DMS53 treated with DMSO at 0.1 percent for 48 hours (cell line): ENCODE data around the gene DCTPP1.

Source experiments
- DNase-seq: peaks from one replicate; lab custom pipeline; 2025; ENCODE audit not compliant: unreplicated experiment; lab: John Stamatoyannopoulos, UW

The DCTPP1 gene

DNA sequence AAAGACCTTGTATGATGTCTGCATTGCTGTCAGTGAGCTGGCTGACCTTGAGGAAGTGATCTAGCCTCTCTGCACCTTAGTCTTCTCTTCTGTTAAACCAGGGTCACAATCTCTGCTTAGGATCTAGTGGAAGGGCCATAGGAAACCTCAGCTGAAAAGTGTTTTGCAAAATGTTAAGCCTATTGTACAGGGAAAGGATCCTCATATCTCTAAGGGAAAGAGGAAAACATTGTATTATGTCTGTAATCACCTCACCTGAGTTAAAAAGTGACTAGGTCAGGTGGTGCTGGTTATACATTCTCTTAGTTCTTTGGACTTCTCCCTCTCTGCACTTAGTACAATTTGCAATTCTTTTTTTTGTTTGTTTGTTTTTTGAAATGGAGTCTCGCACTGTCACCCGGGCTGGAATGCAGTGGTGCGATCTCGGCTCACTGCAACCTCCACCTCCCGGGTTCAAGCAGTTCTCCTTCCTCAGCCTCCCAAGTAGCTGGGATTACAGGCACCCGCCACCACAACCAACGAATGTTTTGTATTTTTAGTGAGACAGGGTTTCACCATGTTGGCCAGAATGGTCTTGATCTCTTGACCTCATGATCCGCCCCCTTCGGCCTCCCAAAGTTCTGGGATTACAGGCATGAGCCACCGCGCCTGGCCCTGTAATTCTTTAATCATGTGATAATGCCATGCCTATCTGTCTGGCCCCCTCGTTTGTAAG is 17.8 kb upstream of the DCTPP1 start:
- no peak for DNase-seq

DNA sequence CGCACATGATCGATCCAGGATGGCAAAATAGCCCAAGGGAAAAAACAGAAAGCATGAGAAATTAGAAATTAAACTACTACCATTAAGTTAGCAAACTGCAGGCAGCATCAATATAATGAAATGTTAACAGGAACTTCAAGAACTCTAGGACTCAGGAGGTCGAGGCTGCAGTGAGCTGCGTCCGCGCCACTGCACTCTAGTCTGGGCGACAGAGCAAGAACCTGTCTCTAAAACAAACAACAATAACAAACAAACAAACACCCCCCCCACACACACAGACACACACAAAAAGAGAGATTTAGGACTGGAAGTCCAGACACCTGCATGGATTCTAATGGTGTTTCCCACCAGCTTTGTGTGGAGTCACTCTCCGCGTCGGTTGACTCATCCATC is 16.4 kb upstream of the DCTPP1 start:
- DNase-seq, result no peak

DNA sequence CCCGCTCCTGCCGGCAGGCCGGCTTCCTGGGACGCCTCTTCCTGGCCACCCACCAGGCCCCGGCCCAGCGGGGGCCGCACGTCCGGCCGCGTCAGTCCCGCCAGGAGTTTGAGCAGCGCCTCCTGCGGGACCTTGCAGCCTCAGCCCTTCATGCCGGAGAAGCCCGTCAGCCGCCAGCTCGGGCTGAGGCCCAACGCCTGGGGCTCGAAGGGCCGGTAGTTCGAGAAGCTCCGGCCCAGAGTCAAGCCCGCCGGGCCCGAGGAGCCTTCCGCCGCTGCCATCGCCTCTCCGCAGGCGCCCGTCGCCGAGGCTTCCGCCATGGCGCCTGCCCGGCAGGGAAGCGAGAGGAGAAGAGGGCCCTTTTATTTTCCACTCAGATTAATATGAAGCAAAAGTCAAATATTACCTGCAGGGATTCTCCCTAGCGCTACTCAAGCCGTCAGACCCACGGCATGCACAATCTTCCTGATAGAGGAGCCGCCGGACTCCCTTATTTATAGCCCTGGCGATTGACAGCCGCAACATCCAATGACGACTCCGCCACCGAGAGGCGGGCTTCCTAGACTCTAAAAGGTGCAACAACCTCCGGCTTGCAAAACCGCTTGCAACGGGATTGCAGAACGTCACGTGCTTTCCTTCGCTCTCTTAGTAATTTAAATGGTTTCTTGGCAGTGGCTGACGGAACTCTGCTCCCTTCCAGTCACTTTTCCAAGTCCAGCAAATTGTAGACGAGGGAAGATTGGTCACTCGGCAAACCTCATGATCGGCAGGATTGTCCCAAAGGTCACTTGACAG is 15.8 kb upstream of the DCTPP1 start, which contains the start of gene SEPHS2:
TSS of gene SEPHS2 (minus strand) at position 467 of the 795 bp plus-strand sequence. CDS start at position 320, 147 bp downstream.
- DNase-seq, result peak; percentile 96

DNA sequence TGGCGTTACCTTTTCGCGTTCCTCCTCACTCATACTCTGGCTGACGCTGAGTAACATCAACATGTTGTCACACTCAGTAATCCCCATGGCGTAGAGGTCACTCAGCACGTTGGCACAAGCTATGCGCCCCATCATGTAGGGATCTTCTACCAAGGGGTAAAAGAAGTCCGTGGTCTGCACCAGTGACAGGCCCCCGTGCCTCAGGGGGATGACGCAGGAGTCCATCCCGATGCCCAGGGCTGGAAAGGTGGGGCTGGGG is 15.2 kb upstream of the DCTPP1 start:
- no peak for DNase-seq

DNA sequence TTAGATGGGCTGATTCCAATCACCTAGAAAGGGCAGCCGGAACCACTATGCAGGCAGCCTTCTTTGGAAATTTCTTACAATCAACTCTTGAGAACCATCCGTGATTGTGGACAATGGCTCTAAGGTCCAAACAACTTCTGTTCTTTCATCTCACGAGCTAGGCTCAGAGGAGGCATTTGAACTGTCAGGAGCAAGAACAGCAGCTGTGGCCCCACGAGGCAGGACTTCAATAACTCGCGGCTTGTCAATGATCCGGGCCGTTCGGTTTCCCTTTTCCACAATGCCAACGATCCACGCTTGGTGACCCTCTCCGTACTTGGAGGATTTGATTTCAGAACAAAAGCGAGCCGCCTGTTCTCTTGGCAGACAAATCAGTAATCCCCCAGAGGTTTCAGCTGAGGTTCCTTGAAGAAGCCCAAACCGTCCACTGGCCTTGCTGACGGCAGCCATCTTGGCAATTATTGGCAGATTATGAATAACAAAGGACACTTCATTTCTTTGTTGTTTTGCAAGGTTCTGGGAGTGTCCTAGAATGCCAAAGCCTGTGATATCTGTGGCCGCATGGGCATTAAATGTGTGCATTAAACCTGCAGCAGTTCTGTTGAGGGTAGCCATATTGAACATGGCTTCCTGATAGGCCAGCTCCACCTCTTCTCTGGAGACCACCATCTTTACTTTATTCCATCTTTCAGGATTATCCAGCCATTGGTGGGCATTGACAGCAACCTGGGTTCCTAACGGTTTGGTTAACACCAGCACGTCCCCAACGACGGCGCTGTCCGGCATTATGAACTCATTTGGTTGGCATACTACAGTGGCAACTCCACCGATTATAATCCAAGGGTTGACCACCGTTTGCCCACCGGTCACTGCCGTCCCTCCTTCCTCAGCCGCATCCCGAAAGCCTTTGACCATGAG is 14.7 kb upstream of the DCTPP1 start:
- DNase-seq, result no peak

DNA sequence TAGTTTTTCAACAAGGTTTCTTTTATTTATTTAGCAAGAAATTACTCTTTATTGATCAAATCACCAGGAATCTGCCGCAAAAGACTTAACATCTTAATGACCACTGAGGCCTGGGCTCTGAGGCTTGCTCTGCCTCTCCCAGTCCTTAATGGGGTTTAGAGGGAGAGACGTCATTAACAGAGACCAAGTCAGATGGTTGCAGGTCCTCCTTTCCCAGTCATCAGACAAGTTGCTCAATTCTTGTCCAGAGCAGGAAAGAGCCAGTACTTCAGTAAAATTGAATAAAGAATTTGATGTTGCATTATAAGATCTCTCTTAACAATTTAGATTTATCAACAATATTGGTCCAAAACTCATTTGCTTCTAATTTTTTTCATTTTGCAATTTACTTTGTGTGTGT is 13.8 kb upstream of the DCTPP1 start:
- DNase-seq, result no peak

DNA sequence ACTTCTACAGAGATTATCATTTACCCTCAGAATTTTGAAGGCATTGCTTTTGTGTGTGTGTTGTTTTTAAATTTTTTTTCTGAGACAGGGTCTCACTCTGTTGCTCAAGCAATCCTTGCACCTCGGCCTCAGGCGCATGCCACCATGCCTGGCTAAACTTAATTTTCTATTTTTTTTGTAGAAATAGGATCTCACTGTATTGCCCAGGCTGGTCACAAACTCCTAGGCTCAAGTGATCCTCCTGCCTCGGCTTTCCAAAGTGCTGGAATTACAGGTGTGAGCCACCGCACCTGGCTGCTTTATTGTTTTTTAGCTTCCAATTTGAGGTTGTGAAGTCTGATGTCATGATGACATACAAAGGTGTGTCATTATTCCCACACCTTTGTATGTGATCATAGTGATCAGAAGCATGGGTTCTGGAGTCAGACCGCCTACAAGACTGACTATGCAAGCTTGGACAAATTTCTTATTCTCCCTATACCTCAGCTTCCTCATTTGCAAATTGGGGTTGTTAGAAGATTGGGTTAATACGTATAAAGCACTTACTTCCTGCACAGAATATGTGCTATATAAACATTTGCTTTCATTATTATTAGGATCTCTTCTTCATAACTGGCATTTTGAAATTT is 10.0 kb upstream of the DCTPP1 start:
- no peak for DNase-seq

DNA sequence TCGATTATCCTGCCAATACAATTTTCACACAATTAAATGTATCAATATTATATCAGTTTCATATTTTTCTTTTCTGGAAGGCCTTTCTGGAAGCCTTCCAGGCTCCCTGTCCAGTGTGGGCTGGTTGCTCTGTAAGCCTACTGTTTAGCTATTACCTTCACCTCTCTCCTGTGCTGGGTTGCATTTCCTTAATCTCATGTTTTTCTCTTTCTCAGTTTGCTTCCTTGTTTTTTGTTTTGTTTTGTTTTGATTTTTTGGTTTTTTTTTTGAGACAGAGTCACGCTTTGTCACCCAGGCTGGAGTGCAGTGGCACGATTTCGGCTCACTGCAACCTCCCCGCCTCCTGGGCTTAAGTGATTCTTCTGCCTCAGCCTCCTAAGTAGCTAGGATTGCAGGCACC is 9.0 kb upstream of the DCTPP1 start:
- no peak for DNase-seq

DNA sequence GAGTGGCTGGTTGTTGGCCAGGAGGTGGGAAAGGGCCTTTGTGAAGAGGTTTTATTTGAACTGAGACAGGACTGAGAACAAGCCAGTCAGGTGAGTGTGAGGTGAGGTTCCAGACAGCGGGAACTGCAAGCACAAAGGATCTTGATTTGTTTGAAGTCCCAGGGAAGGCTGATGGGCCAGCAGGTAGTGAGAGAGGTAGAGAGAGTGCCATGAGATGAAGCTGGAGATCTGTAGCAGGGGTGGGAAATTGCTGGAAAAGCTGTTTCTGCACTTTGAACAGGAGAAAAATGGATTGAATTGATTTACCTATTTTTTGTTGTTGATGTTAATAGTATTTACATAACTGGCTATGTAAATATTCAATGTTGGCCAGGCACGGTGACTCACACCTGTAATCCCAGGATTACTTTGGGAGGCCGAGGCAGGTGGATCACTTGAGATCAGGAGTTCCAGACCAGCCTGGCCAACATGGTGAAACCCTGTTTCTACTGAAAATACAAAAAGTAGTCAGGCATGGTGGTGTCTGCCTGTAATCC is 7.7 kb upstream of the DCTPP1 start:
- peak; percentile 98 for DNase-seq

DNA sequence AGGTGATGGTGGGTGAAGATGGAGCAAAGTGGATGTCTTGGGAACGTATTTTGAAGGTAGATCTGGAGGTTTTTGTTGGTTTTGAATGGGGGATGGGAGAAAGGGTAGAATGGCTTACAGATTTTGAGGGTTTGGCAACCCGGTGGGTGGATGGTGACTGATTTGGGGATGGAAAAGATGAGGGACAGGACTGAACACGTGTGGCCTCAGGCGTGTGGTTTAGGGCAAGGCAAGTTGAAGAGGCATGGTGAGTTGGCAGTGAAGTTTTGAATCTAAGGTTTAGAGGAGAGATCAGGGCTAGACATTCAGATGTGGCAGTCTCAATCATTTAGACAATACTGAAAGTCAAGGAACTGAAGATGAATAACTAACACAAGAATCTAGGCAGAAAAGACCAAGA is 5.0 kb upstream of the DCTPP1 start:
- DNase-seq, result no peak

DNA sequence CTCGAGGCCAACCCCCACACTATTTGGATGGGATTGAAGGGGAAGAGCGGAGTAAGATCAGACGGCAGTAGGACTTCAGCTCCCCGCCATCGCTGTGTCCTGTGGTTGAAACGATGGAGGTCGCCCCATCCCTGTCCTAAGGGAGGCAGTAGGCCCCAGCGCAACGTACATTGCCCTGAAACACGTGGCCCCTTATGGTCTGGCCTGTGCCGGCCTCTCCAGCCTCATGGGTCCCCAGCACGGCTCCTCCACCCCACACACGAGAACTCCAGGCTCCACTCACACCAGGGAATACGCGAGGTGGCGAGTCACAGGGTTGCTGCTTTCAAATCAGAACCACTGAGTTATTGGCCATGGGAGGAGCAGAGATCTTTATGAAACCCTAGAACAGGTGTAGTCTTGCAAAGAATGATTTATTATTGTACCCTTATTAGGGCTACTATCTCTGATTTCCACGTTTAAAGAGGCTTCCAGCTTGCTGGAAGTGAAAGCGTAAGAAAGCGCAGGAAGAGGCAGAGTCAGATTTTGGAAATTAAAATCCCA is 669 bp upstream of the DCTPP1 start:
- no peak for DNase-seq

DNA sequence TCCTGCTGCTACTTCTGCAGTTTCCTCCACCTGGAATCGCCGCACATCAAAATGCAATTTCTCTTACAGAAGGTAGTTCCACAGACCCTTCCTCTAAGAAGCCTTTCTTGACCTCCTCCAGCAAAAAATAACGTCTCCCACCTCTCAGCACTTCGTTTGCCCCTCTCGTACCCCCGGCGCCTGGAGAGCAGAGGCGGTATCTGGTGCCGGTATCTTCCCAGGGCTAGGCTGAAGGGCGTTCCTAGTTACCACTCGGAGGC is 482 bp downstream of the DCTPP1 start:
- DNase-seq, result no peak

DNA sequence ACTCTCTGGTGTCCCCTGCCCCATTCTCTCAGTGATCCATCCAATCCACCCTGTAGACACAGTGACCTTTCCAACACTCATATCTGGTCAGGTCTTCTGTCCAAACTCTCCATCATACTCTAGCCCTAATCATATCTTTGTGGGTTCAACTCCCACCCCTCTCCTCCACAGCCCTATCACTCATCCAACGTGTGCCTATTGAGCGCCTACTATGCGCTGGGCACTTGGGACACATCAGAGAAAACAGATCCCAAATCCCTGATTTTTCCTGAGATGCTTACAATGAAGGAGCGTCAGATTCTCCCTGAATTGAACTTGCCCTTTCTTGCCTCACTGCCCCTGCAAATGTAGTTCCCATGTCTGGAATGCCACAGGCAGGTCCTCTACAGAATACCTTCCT is 1.8 kb downstream of the DCTPP1 start:
- no peak for DNase-seq

DNA sequence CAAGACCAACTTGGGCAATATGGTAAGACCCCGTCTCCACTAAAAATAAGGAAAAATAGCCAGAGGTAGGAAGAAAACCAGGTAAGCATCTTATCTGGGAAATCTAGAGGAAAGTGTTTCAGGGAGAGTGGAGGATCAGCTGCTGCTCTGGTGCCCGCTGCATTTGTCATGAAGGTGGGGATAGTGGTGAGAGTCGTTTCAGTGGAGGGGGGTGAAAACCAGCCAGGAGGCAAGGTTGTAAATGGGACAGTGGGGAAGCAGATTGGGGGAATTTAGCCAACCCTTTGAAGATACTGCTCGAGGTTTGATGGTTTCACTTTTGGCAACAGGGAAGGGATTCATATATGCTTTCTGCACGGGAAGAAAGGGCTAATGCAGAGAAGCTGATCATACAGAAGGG is 8.8 kb downstream of the DCTPP1 start:
- DNase-seq, result no peak

DNA sequence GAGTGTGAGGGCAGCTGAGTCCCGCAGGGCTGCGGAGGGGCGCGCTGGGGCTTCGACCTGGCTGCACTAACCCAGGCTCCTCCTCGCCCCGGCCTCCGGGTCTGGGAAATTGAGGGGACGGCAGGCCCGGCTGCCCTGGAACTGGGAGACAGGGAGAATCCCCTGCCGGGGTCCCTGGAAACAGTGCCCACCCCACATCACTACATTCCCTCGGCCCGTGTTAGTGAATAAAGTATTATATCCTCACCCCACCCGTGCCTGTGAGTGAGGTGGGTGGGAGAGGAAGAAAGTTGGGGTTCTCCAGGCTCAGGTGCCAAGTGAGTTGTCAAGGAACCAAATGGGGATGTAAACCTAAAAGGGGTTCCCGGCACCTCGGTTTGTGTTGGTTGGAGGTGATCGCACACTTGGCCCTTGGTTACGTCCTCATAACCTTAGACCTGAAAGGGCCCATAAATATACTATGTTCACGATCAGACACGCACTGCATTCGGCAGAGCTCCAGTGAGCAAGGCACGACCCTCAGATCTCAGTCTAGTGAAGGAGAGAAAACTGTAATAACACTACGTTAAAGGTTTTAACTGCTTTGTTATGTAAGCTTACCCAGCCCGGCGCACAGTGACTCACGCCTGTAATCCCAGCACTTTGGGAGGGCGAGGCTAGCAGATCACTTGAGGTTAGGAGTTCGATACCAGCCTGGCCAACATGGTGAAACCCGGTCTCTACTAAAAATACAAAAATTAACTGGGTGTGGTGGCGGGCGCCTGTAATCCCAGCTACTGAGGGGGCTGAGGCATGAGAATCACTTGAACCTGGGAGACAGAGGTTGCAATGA is 11.3 kb downstream of the DCTPP1 start:
- no peak for DNase-seq

DNA sequence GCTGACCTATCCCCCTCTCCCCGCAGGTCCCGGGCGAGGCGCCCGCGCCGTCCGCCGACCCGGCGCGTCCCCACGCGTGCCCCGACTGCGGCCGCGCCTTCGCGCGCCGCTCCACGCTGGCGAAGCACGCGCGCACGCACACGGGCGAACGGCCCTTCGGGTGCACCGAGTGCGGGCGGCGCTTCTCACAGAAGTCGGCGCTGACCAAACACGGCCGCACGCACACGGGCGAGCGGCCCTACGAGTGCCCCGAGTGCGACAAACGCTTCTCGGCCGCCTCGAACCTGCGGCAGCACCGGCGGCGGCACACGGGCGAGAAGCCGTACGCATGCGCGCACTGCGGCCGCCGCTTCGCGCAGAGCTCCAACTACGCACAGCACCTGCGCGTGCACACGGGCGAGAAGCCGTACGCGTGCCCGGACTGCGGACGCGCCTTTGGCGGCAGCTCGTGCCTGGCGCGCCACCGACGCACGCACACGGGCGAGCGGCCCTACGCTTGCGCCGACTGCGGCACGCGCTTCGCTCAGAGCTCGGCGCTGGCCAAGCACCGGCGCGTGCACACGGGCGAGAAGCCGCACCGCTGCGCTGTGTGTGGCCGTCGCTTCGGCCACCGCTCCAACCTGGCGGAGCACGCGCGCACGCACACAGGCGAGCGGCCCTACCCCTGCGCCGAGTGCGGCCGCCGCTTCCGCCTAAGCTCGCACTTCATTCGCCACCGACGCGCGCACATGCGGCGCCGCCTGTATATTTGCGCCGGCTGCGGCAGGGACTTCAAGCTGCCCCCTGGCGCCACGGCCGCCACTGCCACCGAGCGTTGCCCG is 12.1 kb downstream of the DCTPP1 start:
- peak; percentile 95 for DNase-seq

DNA sequence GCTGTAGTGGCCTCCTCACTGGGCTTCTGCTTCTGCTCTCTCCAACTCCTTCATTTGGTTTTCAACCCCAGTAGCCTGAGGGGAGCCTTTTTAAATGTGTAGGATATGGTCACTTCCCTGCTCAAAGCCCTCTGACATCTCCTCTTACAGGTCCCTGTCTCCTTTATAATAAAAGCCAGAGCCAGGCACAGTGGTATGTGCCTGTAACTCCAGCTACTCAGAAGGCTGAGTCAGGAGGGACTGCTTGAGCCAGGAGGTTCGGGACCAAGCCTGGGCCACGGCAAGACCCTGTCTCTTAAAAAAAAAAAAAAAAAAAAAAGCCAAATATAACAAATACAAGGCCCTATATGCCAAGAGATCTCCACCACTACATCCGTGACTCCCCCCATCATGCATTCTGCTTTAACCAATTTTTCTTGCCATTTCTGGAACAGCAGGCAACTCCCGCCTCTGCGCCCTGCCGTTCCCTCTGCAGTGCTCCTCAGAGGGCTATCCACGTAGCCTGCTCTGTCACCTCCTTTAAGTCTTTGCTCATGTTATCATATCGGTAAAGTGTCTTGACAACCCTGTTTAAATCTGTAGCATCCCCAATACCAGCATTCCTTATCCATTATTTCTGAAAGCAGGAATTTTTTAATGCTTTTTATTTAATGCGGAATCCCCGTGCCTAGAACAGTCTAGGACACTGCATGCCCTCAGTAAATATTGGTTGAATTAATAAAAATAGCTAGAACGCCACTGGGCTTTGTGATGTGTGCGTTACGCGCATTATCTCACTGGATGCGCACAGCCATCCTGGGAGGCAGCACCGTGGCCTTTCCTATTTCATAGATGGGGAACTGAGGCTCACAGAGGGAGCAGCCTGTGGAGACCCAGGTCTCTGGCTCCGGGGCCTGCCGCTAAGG is 13.0 kb downstream of the DCTPP1 start:
- DNase-seq, result peak; percentile 16

DNA sequence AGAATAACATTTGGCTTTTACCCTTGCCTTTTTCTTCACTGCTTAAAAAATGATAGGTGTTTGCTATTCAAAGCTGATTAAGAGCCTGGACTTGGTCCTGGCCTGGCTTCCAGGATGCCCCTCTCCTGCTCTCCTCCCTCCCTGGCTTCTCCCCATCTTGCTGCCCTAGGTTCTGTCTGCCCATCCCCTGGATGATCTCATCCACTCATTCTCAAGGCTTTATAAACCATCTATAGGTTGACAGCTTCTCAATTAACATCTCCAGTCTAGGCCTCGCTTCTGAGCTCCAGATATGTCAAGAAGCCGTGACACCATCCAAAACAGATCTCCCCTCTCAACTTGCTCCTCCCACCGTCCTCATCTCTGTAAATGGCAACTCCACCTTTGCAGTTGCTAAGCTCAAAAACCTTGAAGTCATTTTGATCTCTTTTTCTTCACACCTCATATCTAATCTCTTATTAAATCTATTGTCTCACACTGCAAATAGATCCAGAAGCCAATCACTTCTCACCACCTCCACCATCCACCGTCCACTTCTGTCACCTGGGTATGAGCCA is 13.7 kb downstream of the DCTPP1 start:
- no peak for DNase-seq
